ENCODE data around the gene LRP1B. TPM values are rescaled to one million over a fixed set of nuclear protein-coding genes. Genes with fewer than 3 reads are reported as not detected.
"Not testable (repeated sequence)": the region's sequence is repeated elsewhere in the genome, so short reads cannot be mapped to it uniquely, and the experiment has no call there.

Gene LRP1B
- polyA plus RNA-seq, 6 donors from 2014 or later: not detected

DNA sequence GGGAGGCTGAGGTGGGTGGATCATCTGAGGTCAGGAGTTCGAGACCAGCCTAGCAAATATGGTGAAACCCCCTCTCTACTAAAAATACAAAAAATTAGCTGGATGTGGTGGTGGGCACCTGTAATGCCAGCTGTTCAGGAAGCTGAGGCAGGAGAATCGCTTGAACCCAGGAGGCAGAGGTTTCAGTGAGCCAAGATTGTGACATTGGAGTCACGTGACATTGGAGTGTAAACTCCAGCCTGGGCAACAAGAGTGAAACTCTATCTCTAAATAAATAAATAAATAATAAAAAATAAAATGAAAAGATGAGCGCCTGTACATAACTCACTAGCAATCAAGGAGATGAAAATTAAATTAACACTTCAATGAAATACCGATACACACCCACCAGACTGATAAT is 1853.5 kb downstream of the LRP1B start:
- ATAC-seq (ENCODE audit: low read depth in 2 of 2); H3K4me1 Mint-ChIP-seq; H3K36me3 Mint-ChIP-seq; H3K27me3 Mint-ChIP-seq; DNase-seq; H3K9me3 Mint-ChIP-seq; H3K4me3 Mint-ChIP-seq; H3K27ac Mint-ChIP-seq: not testable (repeated sequence)

DNA sequence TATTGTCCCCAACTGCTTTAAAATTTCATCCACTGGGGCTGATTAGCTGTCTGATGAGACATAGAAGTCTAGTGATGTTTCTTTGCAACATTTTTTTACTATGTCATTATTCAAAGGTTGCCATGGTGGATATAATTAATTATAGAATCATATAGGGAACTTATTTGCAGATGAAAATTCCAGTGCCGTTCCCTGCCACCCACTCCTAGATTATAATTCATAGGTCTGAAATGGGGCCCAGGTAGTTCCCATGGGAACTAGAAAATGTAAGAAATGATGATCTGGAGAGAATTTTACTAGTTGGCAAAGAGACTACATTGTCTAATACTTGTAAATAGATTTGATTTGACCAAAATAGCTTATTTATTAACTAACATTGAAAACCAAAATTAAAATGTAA is 1854.2 kb downstream of the LRP1B start:
- no peaks in the 10 kb centered on the region for H3K4me1 Mint-ChIP-seq
- no peak overlapping the region for H3K4me3 Mint-ChIP-seq
- no peak for ATAC-seq (ENCODE audit: low read depth in 2 of 2)
- no peak overlapping the region for H3K27ac Mint-ChIP-seq
- no peak for DNase-seq
- peaks cover 0 to 6% (median 0%) of the 10 kb centered on the region in 7 donors for H3K9me3 Mint-ChIP-seq
- no peaks in the 10 kb centered on the region for H3K27me3 Mint-ChIP-seq
- H3K36me3 Mint-ChIP-seq: no peaks in the 10 kb centered on the region

- peaks cover 0 to 6% (median 0%) of the 10 kb centered on the region in 7 donors for H3K9me3 Mint-ChIP-seq
- no peak overlapping the region for H3K4me3 Mint-ChIP-seq
- ATAC-seq (ENCODE audit: low read depth in 2 of 2): no peak
- no peaks in the 10 kb centered on the region for H3K4me1 Mint-ChIP-seq
- H3K27me3 Mint-ChIP-seq: no peaks in the 10 kb centered on the region
- no peaks in the 10 kb centered on the region for H3K36me3 Mint-ChIP-seq
- no peak overlapping the region for H3K27ac Mint-ChIP-seq
- no peak for DNase-seq
Observed at GRCh38 chr2:140275427-140275826, 1855.4 kb downstream of the LRP1B start.

- no peak overlapping the region for H3K27ac Mint-ChIP-seq
- ATAC-seq (ENCODE audit: low read depth in 2 of 2) (no peak), DNase-seq (no peak)
- H3K36me3 Mint-ChIP-seq: no peaks in the 10 kb centered on the region
- no peaks in the 10 kb centered on the region for H3K27me3 Mint-ChIP-seq
- no peak overlapping the region for H3K4me3 Mint-ChIP-seq
- H3K4me1 Mint-ChIP-seq: no peaks in the 10 kb centered on the region
- peaks cover 0 to 6% (median 0%) of the 10 kb centered on the region in 7 donors for H3K9me3 Mint-ChIP-seq
Observed at GRCh38 chr2:140274891-140275290, 1855.9 kb downstream of the LRP1B start.

- H3K27me3 Mint-ChIP-seq: no peaks in the 10 kb centered on the region
- H3K27ac Mint-ChIP-seq: no peak overlapping the region
- H3K9me3 Mint-ChIP-seq: peaks cover 0 to 6% (median 0%) of the 10 kb centered on the region in 7 donors
- no peaks in the 10 kb centered on the region for H3K4me1 Mint-ChIP-seq
- no peaks in the 10 kb centered on the region for H3K36me3 Mint-ChIP-seq
- ATAC-seq (ENCODE audit: low read depth in 2 of 2) (no peak), DNase-seq (no peak)
- no peak overlapping the region for H3K4me3 Mint-ChIP-seq
Observed at GRCh38 chr2:140273958-140274357, 1856.9 kb downstream of the LRP1B start.

DNA sequence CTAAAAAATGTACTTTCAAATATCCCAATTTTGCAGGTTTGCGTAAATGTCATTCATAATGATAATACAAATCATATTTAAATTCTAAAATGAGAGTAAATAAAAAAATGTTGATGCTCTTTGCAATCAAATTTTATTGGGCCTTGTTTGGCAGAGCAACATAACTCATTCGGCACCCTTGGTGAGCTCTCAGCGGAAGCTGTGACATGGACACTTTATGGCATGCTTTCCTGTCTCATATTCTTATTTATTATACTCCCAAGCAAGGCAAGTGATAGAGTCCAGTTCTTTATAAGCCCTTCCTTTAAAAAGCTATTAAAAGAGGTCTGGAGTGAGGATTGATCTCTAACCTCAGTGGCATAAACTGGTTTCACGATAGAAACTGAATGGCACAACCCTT is 1857.4 kb downstream of the LRP1B start:
- H3K27ac Mint-ChIP-seq: no peak overlapping the region
- H3K36me3 Mint-ChIP-seq: no peaks in the 10 kb centered on the region
- no peak overlapping the region for H3K4me3 Mint-ChIP-seq

DNA sequence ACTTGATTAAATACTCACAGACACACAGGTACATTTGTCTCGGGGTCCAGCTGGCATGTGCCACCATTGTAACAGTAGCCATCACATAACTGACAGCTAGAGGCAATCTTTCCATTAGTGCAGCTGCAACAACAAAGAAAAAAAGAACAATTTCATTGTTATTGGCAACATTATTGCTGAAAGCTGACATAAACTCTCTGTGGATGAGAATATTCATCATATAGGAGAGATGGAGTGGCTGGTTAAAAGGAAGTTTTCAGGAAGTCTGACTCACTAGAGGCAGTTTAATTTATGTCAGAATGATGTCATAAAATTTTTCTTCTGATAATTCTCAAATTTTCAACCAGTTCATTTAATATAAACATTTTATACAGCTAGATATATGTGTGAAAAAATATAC is 1860.6 kb downstream of the LRP1B start:
- DNase-seq (no peak), ATAC-seq (ENCODE audit: low read depth in 2 of 2) (no peak)
- H3K36me3 Mint-ChIP-seq: no peaks in the 10 kb centered on the region
- H3K27me3 Mint-ChIP-seq: no peaks in the 10 kb centered on the region
- no peaks in the 10 kb centered on the region for H3K9me3 Mint-ChIP-seq
- no peaks in the 10 kb centered on the region for H3K4me1 Mint-ChIP-seq
- H3K27ac Mint-ChIP-seq: no peak overlapping the region
- H3K4me3 Mint-ChIP-seq: no peak overlapping the region

More for the DNA sequence above, 1857.4 kb downstream of the LRP1B start:
- Mint-ChIP-seq H3K9me3 (peaks cover 0 to 6% (median 0%) of the 10 kb centered on the region in 7 donors), H3K27me3 (no peaks in the 10 kb centered on the region), H3K4me1 (no peaks in the 10 kb centered on the region)
- no peak for DNase-seq
- no peak for ATAC-seq (ENCODE audit: low read depth in 2 of 2)

DNA sequence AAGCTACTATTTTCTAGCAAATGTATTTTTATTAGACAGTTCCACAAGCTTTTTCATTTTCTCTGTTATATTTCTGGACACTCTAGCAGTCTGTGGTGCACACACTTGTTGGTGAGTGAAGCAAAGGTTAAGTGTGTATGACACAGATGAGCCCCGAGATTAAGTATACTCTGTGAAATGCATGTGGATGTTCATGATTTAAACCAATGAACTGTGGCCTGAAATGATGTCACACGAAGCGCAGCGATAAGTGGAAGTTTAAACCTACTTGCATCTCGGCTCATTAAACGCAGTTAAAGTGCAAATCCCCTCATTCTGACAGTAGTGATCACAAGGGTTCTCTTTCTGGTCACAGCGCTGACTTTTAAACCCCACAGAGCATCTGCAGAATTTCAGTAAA is 1861.8 kb downstream of the LRP1B start:
- H3K4me3 Mint-ChIP-seq: no peak overlapping the region
- H3K27me3 Mint-ChIP-seq: no peaks in the 10 kb centered on the region
- no peak overlapping the region for H3K27ac Mint-ChIP-seq
- no peak for ATAC-seq (ENCODE audit: low read depth in 2 of 2)
- peaks cover 0 to under 1% (median 0%) of the 10 kb centered on the region in 7 donors for H3K9me3 Mint-ChIP-seq
- H3K4me1 Mint-ChIP-seq: no peaks in the 10 kb centered on the region
- DNase-seq: no peak
- H3K36me3 Mint-ChIP-seq: no peaks in the 10 kb centered on the region

DNA sequence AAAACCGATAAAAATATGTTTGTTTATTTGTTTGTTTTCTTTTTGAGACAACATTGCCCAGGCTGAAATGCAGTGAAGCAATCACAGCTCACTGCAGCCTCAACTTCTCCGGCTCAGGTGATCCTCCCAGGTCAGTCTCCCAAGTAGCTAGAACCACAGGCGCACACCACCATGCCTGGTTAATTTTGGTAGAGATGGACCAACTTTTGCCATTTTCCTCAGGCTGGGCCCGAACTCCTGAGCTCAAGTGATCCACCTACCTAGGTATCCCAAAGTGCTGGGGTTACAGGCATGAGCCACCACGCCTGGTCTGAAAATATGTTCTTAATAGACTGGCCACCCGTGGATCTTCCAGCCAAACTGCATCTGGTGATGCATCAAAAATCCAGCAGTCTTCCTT is 1867.9 kb downstream of the LRP1B start:
- no peak overlapping the region for H3K27ac Mint-ChIP-seq
- no peaks in the 10 kb centered on the region for H3K4me1 Mint-ChIP-seq
- no peak for ATAC-seq (ENCODE audit: low read depth in 2 of 2)
- H3K4me3 Mint-ChIP-seq: no peak overlapping the region
- H3K9me3 Mint-ChIP-seq: peaks cover 0 to 9% (median 0%) of the 10 kb centered on the region in 7 donors
- no peaks in the 10 kb centered on the region for H3K36me3 Mint-ChIP-seq
- DNase-seq: no peak
- no peaks in the 10 kb centered on the region for H3K27me3 Mint-ChIP-seq

DNA sequence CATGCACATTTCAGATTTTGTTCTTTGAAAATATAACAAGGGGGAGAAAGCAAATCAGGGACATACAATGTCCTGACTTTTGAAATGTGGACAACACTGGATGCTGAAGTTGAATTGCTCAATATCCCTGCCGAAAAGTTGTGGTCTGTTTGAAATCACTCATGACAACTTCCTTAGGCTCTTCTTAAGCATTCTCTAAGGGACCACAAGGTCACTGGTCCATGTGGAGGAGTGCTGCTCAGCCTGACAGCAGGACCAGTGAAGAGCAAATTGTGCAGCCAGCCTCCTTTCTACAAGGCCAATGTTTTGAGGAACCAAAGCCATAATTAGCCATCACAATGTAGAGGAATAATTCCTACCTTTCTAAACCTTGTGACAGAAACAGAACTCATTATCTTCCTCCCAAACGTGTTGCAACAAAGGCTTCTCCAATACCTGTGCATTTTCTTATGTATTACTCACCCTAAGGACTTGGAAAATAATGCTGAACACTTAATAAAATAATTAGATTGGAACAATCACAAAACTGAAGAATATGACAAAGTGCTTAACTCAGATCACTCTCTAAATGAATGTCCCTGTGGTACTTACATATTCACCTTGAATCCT is 1873.0 kb downstream of the LRP1B start:
- no peaks in the 10 kb centered on the region for H3K4me1 Mint-ChIP-seq
- ATAC-seq (ENCODE audit: low read depth in 2 of 2) (no peak), DNase-seq (no peak)
- H3K4me3 Mint-ChIP-seq: no peak overlapping the region
- no peaks in the 10 kb centered on the region for H3K36me3 Mint-ChIP-seq
- H3K9me3 Mint-ChIP-seq: peaks cover 0 to 2% (median 0%) of the 10 kb centered on the region in 7 donors
- H3K27ac Mint-ChIP-seq: no peak overlapping the region
- H3K27me3 Mint-ChIP-seq: no peaks in the 10 kb centered on the region

DNA sequence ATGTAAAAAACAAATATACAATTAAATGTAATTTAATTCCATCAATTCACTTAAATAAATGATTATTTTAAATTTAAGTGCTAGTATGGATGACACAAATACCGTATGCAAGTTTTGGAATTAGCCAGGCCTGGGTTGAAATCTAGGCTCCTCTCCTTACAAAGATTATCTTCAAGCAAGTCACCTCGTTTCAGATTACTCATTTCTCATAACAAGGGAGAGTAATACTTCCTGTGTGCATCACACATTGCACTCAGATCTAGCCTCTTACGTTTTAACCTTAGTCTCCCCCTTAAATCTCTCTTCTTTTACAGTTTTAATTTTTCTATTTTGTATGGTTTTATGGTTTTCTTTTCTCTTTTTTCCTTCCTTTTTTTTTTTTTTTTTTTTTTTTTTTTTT is 1874.7 kb downstream of the LRP1B start:
- H3K4me1 Mint-ChIP-seq: no peaks in the 10 kb centered on the region
- peaks cover 0 to 2% (median 0%) of the 10 kb centered on the region in 7 donors for H3K9me3 Mint-ChIP-seq
- H3K36me3 Mint-ChIP-seq: no peaks in the 10 kb centered on the region
- H3K27ac Mint-ChIP-seq: no peak overlapping the region
- no peak for DNase-seq
- no peaks in the 10 kb centered on the region for H3K27me3 Mint-ChIP-seq
- no peak overlapping the region for H3K4me3 Mint-ChIP-seq
- no peak for ATAC-seq (ENCODE audit: low read depth in 2 of 2)

DNA sequence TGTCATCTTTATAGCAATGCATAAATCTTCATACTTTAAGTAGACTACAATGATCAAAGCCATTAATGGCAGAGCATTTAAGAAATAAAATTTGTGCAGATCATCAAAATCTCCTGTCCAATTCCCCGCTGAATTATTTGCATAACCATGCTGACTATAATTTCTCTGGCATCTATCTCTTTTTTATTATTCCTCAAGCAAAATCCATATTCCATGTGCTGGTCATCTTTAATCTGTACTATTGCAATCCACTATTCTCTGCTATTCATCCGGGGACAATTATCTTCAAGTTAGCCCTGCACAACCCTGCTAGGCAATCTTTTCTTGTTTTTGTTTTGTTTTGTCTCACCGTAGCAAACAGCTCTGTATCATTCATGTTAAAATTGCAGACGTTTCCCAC is 1881.0 kb downstream of the LRP1B start:
- DNase-seq: no peak
- H3K27ac Mint-ChIP-seq: no peak overlapping the region
- H3K36me3 Mint-ChIP-seq: no peaks in the 10 kb centered on the region
- no peaks in the 10 kb centered on the region for H3K4me1 Mint-ChIP-seq
- no peaks in the 10 kb centered on the region for H3K27me3 Mint-ChIP-seq
- no peaks in the 10 kb centered on the region for H3K9me3 Mint-ChIP-seq
- no peak for ATAC-seq (ENCODE audit: low read depth in 2 of 2)
- no peak overlapping the region for H3K4me3 Mint-ChIP-seq

GRCh38 chr2:140248623-140249022 is 1882.2 kb downstream of the LRP1B start:
- Mint-ChIP-seq H3K4me3 (no peak overlapping the region), H3K27me3 (no peaks in the 10 kb centered on the region), H3K9me3 (peaks cover 0 to 2% (median 0%) of the 10 kb centered on the region in 7 donors), H3K4me1 (no peaks in the 10 kb centered on the region), H3K36me3 (no peaks in the 10 kb centered on the region), H3K27ac (no peak overlapping the region)
- DNase-seq (no peak), ATAC-seq (ENCODE audit: low read depth in 2 of 2) (no peak)

DNA sequence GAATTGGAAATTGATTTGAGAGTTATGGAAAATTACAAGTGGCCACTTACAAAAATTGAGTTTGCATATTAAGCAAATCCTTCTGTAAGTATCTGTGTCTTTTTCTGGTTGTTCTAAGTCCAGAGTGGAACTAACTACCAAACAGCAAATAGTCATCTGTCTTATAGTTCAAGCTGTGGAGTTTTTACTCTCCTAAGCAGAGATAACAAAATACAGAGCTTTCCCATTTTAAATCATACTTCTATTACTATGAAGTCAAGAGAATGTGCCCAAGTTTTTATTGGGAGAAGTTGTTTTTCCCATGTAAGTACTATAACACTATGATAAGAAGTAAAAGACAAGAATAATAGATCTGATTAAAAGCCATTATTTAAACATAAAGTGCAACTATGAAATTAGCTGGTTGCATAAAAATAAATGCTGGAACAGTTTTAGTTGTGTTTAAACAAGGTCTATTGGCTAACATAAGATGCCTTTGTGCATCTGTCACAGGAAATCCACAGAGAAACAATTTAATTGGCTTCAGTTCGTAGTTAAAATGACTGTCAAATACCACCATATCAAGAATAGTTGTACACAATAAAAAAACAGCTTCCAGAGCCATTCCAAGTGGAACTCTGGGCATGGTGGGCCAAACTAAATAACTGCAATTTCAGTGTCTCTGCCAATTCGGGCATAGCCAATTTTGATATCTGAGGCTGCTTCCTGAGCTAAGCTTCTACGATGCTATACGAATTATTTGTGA is 1883.2 kb downstream of the LRP1B start:
- Mint-ChIP-seq H3K36me3 (no peaks in the 10 kb centered on the region), H3K4me3 (no peak overlapping the region), H3K27ac (no peak overlapping the region), H3K27me3 (no peaks in the 10 kb centered on the region), H3K4me1 (no peaks in the 10 kb centered on the region), H3K9me3 (peaks cover 0 to 2% (median 0%) of the 10 kb centered on the region in 7 donors)
- ATAC-seq (ENCODE audit: low read depth in 2 of 2) (no peak), DNase-seq (no peak)
